Measurements from ENCODE around the gene UBA1. TPM values are rescaled to one million over a fixed set of nuclear protein-coding genes. Genes with fewer than 3 reads are reported as not detected.

UBA1 gene
- total and polyA plus RNA-seq, 10 donors: 57.7 to 207 (median 191) TPM

GRCh38 chrX:47166126-47166525 lies 27.5 kb upstream of the UBA1 start:
- peaks cover 0 to 48% (median 20%) of the 10 kb centered on the region in 6 donors for H3K36me3 ChIP-seq
- no peak overlapping the region for H3K4me3 ChIP-seq
- peaks cover 0 to 7% (median 0%) of the 10 kb centered on the region in 8 donors for H3K9me3 ChIP-seq
- no peaks in the 10 kb centered on the region for H3K4me1 ChIP-seq
- H3K27me3 ChIP-seq (replicated peaks in 1 of 7): peaks cover 0 to 4% (median 0%) of the 10 kb centered on the region in 7 donors
- intact Hi-C loops (cut with DNase I; ENCODE audit: low total_unique reads): no loop called here
- TF ChIP-seq CTCF (IDR thresholded peaks at IDR 0.05 in 8 of 11, conservative IDR thresholded peaks at IDR 0.05 in 3 of 11): no peak
- TF ChIP-seq POLR2A (IDR thresholded peaks at IDR 0.05): no peak
- no peak for TF ChIP-seq POLR2AphosphoS5 (IDR thresholded peaks at IDR 0.05)
- H3K27ac ChIP-seq: no peak overlapping the region
- WGBS, 5 donors: 83 to 98% (median 90%) methylated on average over 5 of the region's 5 CpGs
- DNase-seq: peak; percentile 2

GRCh38 chrX:47168495-47169073 lies 25.0 kb upstream of the UBA1 start:
- peaks cover 0 to 7% (median 0%) of the 10 kb centered on the region in 8 donors for H3K9me3 ChIP-seq
- no peaks in the 10 kb centered on the region for H3K27me3 ChIP-seq (replicated peaks in 1 of 7)
- H3K4me3 ChIP-seq: no peak overlapping the region
- peaks cover 0 to 59% (median 34%) of the 10 kb centered on the region in 6 donors for H3K36me3 ChIP-seq
- TF ChIP-seq CTCF (IDR thresholded peaks at IDR 0.05 in 8 of 11, conservative IDR thresholded peaks at IDR 0.05 in 3 of 11) (no peak), POLR2A (IDR thresholded peaks at IDR 0.05) (no peak), POLR2AphosphoS5 (IDR thresholded peaks at IDR 0.05) (no peak)
- DNase-seq: peak; percentile 51
- intact Hi-C loops (cut with DNase I; ENCODE audit: low total_unique reads): no loop called here
- 75 to 91% (median 85%) methylated on average over 6 of the region's 6 CpGs for WGBS, 5 donors
- H3K4me1 ChIP-seq: no peaks in the 10 kb centered on the region
- H3K27ac ChIP-seq: no peak overlapping the region

GRCh38 chrX:47169273-47169672 lies 24.4 kb upstream of the UBA1 start:
- 88 to 97% (median 96%) methylated on average over 3 to 19 of the region's 19 CpGs for WGBS, 5 donors
- Histone ChIP-seq H3K36me3 (peaks cover 0 to 61% (median 37%) of the 10 kb centered on the region in 6 donors), H3K4me3 (no peak overlapping the region), H3K27me3 (replicated peaks in 1 of 7) (peaks cover 0 to 3% (median 0%) of the 10 kb centered on the region in 7 donors), H3K27ac (no peak overlapping the region), H3K4me1 (no peaks in the 10 kb centered on the region), H3K9me3 (peaks cover 0 to 6% (median 0%) of the 10 kb centered on the region in 8 donors)
- TF ChIP-seq POLR2AphosphoS5 (IDR thresholded peaks at IDR 0.05) (no peak), POLR2A (IDR thresholded peaks at IDR 0.05) (no peak)
- intact Hi-C loops (cut with DNase I; ENCODE audit: low total_unique reads): no loop called here
- DNase-seq: peak; percentile 61

GRCh38 chrX:47169726-47170515 lies 23.7 kb upstream of the UBA1 start:
- peak; percentile 60 for DNase-seq
- WGBS, 5 donors: 73 to 96% (median 87%) methylated on average over 4 to 13 of the region's 13 CpGs

More at GRCh38 chrX:47169726-47170515, 23.7 kb upstream of the UBA1 start:
- no peak overlapping the region for H3K27ac ChIP-seq
- H3K4me3 ChIP-seq: no peak overlapping the region
- no peaks in the 10 kb centered on the region for H3K4me1 ChIP-seq
- intact Hi-C loops (cut with DNase I; ENCODE audit: low total_unique reads): no loop called here
- no peaks in the 10 kb centered on the region for H3K9me3 ChIP-seq
- peaks cover 0 to 4% (median 0%) of the 10 kb centered on the region in 7 donors for H3K27me3 ChIP-seq (replicated peaks in 1 of 7)
- peaks cover 0 to 67% (median 42%) of the 10 kb centered on the region in 6 donors for H3K36me3 ChIP-seq
- TF ChIP-seq POLR2A (IDR thresholded peaks at IDR 0.05) (no peak), CTCF (IDR thresholded peaks at IDR 0.05 in 8 of 11, conservative IDR thresholded peaks at IDR 0.05 in 3 of 11) (no peak), POLR2AphosphoS5 (IDR thresholded peaks at IDR 0.05) (no peak)

All from spleen (tissue), 11 donors.